Tibial nerve (tissue), 4 donors: Measurements from ENCODE around the gene RAB10. TPM values are rescaled to one million over a fixed set of nuclear protein-coding genes. Genes with fewer than 3 reads are reported as not detected.

ENCODE experiments used
- DNase-seq, 2 donors: peaks; one replicate each; pipeline ENCODE4 v3.0.0-alpha.2; 2019; ENCODE audit warnings: low spot score in 2 of 2
- H3K27ac ChIP-seq, 4 donors: fragments of 200-600 bp; sonication (generic) in 3 of 4; one replicate each; pipeline ENCODE4 v1.5.1; 2017 to 2019; ENCODE audit warnings: mild to moderate bottlenecking in 1 of 4
- H3K27me3 ChIP-seq, 2 donors: fragments of 200-600 bp; sonication (generic) in 1 of 2; one replicate each; pipeline versions ENCODE4 v1.5.1 to v1.6.0; 2017 to 2019
- H3K36me3 ChIP-seq, 3 donors: fragments of 200-600 bp; sonication (generic); one replicate each; pipeline ENCODE4 v1.5.1; 2018 to 2019
- H3K4me1 ChIP-seq, 4 donors: fragments of 200-600 bp; sonication (generic) in 3 of 4; one replicate each; pipeline ENCODE4 v1.5.1; 2017 to 2019
- H3K4me3 ChIP-seq, 4 donors: fragments of 200-600 bp; sonication (generic) in 3 of 4; one replicate each; pipeline ENCODE4 v1.5.1; 2017 to 2019; ENCODE audit warnings: mild to moderate bottlenecking in 1 of 4, moderate library complexity in 1 of 4
- H3K9me3 ChIP-seq, 4 donors: fragments of 200-600 bp; sonication (generic) in 3 of 4; one replicate each; pipeline ENCODE4 v1.5.1; 2017 to 2019
- EP300 ChIP-seq, 2 donors: sonication (generic); formaldehyde crosslinking; IDR thresholded peaks; one replicate each; pipeline ENCODE4 v1.6.1; 2017; ENCODE audit warnings: antibody characterized with exemption in 2 of 2, mild to moderate bottlenecking in 1 of 2
- POLR2A ChIP-seq, 2 donors: fragments of 450-650 bp; IDR thresholded peaks; one replicate each; pipeline ENCODE4 v1.6.1; 2017; ENCODE audit warnings: antibody characterized with exemption in 2 of 2, mild to moderate bottlenecking in 2 of 2, moderate library complexity in 2 of 2
- WGBS, 2 donors: methylation state at CpG; one replicate each; pipeline ENCODE4 v1.1.5; 2018; 5-methylcytosine and 5-hydroxymethylcytosine counted together
- total RNA-seq, 4 donors: library from RNA; depleted of rRNA; stranded (reverse); fragments of >200 nt; gene quantifications; one replicate each; pipeline ENCODE4 v1.1.0, GENCODE V29; 2016
- TF ChIP-seq, protein P1 (sequence below), 5 experiments: fragments of 200-600 bp in 3 of 5; fragments of 450-650 bp in 2 of 5; sonication (generic) in 3 of 5; IDR thresholded peaks; one replicate each; pipeline ENCODE4 v1.5.1; 2016 to 2019; ENCODE audit warnings: antibody characterized with exemption in 5 of 5, mild to moderate bottlenecking in 3 of 5, moderate library complexity in 2 of 5

RAB10 gene
- total RNA-seq, 4 donors from 2014 or later = 133 to 196 (median 155) TPM

DNA sequence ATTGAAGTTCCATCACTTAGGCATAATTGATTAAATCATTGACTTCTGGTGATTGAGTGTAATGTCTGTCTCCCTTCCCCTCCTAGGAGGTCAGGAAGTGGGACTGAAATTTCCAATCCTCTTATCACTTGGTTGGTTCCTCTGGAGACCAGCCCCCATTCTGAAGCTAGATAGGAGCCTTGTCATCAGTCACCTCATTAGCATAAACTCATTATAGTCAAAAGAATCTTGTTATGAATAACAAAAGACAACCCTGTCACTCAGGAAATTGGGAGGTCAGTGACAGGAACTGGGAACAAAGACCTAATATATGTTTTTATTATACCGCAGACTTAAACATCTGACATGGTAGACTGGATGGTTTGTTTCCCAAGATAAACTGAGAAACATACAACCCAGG lies 78.3 kb downstream of the RAB10 start:
- Histone ChIP-seq H3K27me3 (no peaks in the 10 kb centered on the region), H3K4me1 (peaks cover 0 to 3% (median 0%) of the 10 kb centered on the region in 4 donors), H3K4me3 (no peak overlapping the region), H3K27ac (no peak overlapping the region), H3K9me3 (no peaks in the 10 kb centered on the region), H3K36me3 (peaks cover 0 to 43% (median 0%) of the 10 kb centered on the region in 3 donors)
- TF ChIP-seq EP300 (IDR thresholded peaks at IDR 0.05) (no peak), POLR2A (IDR thresholded peaks at IDR 0.05) (no peak)
- TF ChIP-seq, protein P1, sequence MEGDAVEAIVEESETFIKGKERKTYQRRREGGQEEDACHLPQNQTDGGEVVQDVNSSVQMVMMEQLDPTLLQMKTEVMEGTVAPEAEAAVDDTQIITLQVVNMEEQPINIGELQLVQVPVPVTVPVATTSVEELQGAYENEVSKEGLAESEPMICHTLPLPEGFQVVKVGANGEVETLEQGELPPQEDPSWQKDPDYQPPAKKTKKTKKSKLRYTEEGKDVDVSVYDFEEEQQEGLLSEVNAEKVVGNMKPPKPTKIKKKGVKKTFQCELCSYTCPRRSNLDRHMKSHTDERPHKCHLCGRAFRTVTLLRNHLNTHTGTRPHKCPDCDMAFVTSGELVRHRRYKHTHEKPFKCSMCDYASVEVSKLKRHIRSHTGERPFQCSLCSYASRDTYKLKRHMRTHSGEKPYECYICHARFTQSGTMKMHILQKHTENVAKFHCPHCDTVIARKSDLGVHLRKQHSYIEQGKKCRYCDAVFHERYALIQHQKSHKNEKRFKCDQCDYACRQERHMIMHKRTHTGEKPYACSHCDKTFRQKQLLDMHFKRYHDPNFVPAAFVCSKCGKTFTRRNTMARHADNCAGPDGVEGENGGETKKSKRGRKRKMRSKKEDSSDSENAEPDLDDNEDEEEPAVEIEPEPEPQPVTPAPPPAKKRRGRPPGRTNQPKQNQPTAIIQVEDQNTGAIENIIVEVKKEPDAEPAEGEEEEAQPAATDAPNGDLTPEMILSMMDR (IDR thresholded peaks at IDR 0.05) = no peak
- 88 to 90% methylated on average over 1 of the region's 1 CpG for WGBS, 2 donors
- DNase-seq = no peak

DNA sequence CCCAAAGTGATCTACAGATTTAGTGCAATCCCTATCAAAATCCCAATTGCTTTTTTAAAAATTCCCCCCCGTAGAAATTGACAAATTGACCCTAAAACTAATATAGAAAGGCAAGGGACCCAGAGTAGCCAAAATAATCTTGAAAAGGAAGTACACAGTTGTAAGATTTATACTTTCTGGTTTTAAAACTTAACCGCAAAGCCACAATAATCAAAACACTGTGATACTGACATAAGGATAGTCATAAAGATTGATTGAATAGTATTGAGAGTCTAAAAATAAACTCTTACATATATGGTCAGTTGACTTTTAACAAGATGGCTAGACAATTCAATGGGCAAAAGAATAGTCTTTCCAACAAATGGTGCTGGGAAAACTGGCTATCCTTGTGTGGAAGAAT lies 80.3 kb downstream of the RAB10 start:
- H3K27ac ChIP-seq = no peak overlapping the region
- WGBS, 2 donors = 91 to 93% methylated on average over 2 of the region's 2 CpGs
- TF ChIP-seq, protein P1 (IDR thresholded peaks at IDR 0.05) = no peak
- TF ChIP-seq POLR2A (IDR thresholded peaks at IDR 0.05) = no peak
- no peak for TF ChIP-seq EP300 (IDR thresholded peaks at IDR 0.05)
- H3K4me1 ChIP-seq = peaks cover 0 to 5% (median 0%) of the 10 kb centered on the region in 4 donors
- H3K27me3 ChIP-seq = no peaks in the 10 kb centered on the region
- H3K9me3 ChIP-seq = no peaks in the 10 kb centered on the region
- peaks cover 0 to 43% (median 0%) of the 10 kb centered on the region in 3 donors for H3K36me3 ChIP-seq
- no peak for DNase-seq
- H3K4me3 ChIP-seq = no peak overlapping the region

DNA sequence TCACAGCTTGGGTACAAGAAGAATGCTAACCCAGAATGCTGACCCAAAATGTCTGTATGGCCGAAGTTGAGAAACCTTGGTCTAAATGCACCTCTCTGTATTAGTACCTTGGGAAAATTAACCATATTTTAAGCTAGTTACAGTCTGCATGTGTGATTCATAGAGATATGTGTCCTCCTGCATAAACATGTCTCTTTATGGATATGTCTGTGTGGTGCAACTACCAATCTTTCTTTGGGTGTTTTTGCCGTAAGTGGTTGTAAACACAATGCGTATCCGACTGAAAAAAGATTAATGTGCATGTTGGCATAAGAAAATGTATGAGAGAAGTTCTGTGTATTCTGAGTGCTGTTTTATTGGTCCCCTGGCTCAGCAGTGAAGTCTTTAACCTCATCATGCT lies 84.8 kb downstream of the RAB10 start:
- no peaks in the 10 kb centered on the region for H3K27me3 ChIP-seq
- H3K9me3 ChIP-seq = no peaks in the 10 kb centered on the region
- H3K36me3 ChIP-seq = peaks cover 0 to 9% (median 0%) of the 10 kb centered on the region in 3 donors
- 68 to 72% methylated on average over 4 of the region's 4 CpGs for WGBS, 2 donors
- peaks cover 0 to 12% (median 0%) of the 10 kb centered on the region in 4 donors for H3K4me1 ChIP-seq
- TF ChIP-seq POLR2A (IDR thresholded peaks at IDR 0.05) = no peak
- TF ChIP-seq, protein P1 (IDR thresholded peaks at IDR 0.05) = no peak
- no peak for TF ChIP-seq EP300 (IDR thresholded peaks at IDR 0.05)
- DNase-seq = no peak
- no peak overlapping the region for H3K4me3 ChIP-seq
- H3K27ac ChIP-seq = no peak overlapping the region

DNA sequence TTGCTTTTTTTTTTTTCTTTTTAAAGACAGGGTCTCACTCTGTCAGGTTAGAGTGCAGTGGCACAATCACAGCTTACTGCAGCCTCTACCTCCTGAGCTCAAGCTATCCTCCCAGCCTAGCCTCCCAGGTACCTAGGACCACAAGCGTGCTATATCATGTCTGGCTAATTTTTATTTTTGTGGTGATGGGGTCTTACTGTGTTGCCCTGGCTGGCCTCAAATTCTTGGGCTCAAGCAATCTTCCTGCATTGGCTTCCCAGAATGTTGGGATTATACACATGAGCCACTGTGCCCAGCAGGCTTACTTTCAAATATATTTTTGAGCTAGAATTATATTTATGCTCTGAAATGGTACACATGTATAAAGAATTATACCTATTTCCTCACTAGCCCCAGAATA lies 85.6 kb downstream of the RAB10 start:
- Histone ChIP-seq H3K4me1 (peaks cover 0 to 15% (median 0%) of the 10 kb centered on the region in 4 donors), H3K36me3 (peaks cover 0 to 6% (median 0%) of the 10 kb centered on the region in 3 donors), H3K4me3 (no peak overlapping the region), H3K27ac (no peak overlapping the region), H3K27me3 (no peaks in the 10 kb centered on the region), H3K9me3 (no peaks in the 10 kb centered on the region)
- TF ChIP-seq, protein P1 (IDR thresholded peaks at IDR 0.05) = no peak
- TF ChIP-seq POLR2A (IDR thresholded peaks at IDR 0.05) = no peak
- TF ChIP-seq EP300 (IDR thresholded peaks at IDR 0.05) = no peak
- WGBS, 2 donors = 100% methylated on average over 1 of the region's 1 CpG
- DNase-seq = no peak

DNA sequence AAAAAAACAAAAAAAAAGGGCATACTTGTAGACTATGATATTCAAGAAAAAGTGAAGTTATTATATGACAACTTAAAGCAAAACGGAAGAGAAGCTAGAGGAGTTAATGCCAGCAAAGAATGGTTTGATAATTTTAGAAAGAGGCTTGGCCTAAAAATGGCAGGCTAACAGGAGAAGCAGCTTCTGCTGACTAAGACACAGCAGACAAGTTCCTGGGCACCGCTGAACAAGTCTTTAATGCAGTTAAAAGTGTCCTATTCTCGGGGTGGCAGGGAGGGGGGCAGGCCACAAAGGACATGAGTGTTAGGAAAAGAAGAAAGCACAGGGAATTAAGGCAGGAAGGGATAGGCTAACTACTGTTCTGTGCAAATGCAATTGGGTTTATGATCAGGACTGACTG lies 88.7 kb downstream of the RAB10 start:
- peaks cover 0 to 25% (median 0%) of the 10 kb centered on the region in 4 donors for H3K4me1 ChIP-seq
- 55 to 56% methylated on average over 3 of the region's 3 CpGs for WGBS, 2 donors
- H3K27ac ChIP-seq = no peak overlapping the region
- H3K9me3 ChIP-seq = no peaks in the 10 kb centered on the region
- TF ChIP-seq EP300 (IDR thresholded peaks at IDR 0.05) = no peak
- no peak for TF ChIP-seq POLR2A (IDR thresholded peaks at IDR 0.05)
- peaks cover 0 to under 1% (median 0%) of the 10 kb centered on the region in 3 donors for H3K36me3 ChIP-seq
- DNase-seq = no peak
- no peak overlapping the region for H3K4me3 ChIP-seq
- no peaks in the 10 kb centered on the region for H3K27me3 ChIP-seq

DNA sequence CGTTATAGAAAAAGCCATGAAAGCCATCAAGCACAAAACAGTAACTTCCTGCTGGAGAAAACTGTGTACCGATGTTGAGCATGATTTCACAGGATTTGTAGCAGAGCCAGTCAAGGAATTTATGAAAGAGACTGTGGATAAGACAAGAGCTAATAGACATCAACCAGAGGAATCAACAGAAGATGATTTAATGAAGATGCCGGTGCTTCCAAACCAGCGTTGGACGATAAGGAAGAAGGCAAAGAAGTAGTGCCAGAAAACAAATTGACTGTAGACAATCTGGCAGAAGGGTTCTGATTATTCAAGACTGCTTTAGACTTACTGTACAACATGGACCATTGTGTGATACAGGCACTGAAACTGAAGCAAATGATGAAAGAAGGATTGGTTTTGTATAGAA lies 89.5 kb downstream of the RAB10 start:
- TF ChIP-seq POLR2A (IDR thresholded peaks at IDR 0.05) = no peak
- TF ChIP-seq EP300 (IDR thresholded peaks at IDR 0.05) = no peak
- TF ChIP-seq, protein P1 (IDR thresholded peaks at IDR 0.05) = no peak
- Histone ChIP-seq H3K27ac (no peak overlapping the region), H3K4me1 (peaks cover 0 to 20% (median 0%) of the 10 kb centered on the region in 4 donors), H3K27me3 (no peaks in the 10 kb centered on the region), H3K36me3 (peaks cover 0 to 9% (median 0%) of the 10 kb centered on the region in 3 donors), H3K4me3 (no peak overlapping the region), H3K9me3 (no peaks in the 10 kb centered on the region)
- WGBS, 2 donors = 71 to 72% methylated on average over 5 of the region's 5 CpGs
- no peak for DNase-seq
